ENCODE data around the gene PRIMPOL. TPM values are rescaled to one million over a fixed set of nuclear protein-coding genes. Genes with fewer than 3 reads are reported as not detected.
"Not testable (repeated sequence)": the region's sequence is repeated elsewhere in the genome, so short reads cannot be mapped to it uniquely, and the experiment has no call there.

PRIMPOL gene
- total and polyA plus RNA-seq, 2 donors (not counting 1 experiment from before 2014, with no cell fraction given) = 11.5 to 22.3 TPM

DNA sequence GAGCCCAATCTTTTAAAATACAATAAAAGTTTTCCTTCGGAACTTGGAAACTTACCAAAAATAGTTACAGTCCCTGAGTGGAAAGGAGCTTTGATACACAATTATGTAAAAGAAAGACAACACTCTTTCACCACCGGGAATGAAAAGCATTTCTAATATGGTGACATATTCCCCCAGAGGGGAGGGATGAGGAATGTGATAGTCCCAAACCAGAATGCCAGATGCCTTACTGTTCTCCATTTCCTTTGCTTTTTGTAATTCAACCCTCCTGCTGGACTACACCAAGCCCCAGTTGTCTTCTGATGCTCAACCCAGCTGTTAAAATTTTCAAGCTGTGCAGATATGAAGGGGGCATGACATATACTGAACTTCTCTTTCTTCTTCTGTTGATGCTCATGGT is 4.1 kb downstream of the PRIMPOL start:
- DNase-seq (ENCODE audit: low read depth in 2 of 2) = peak in 1 of 2 donors; percentile 52
- Histone ChIP-seq H3K4me2 (ENCODE audit: extremely low read depth, insufficient read depth, low read length) (no peak overlapping the region), H4K20me1 (ENCODE audit: control insufficient read depth, extremely low read depth, insufficient read depth, low read length) (no peaks in the 10 kb centered on the region), H3K27ac (ENCODE audit: insufficient read depth, low read length) (no peak overlapping the region), H3K27me3 (ENCODE audit: control insufficient read depth, insufficient read depth, low read length) (no peaks in the 10 kb centered on the region), H3K4me1 (ENCODE audit: control insufficient read depth, extremely low read depth, insufficient read depth, low read length) (peaks cover 7% of the 10 kb centered on the region), H3K4me3 (replicated peaks in 1 of 4; ENCODE audit: control extremely low read depth in 1 of 4, insufficient read depth in 1 of 4, low read depth in 3 of 4, low read length in 4 of 4) (no peak overlapping the region), H3K9ac (ENCODE audit: insufficient read depth, low read length) (no peak overlapping the region), H3K36me3 (ENCODE audit: control insufficient read depth, insufficient read depth, low read length) (no peaks in the 10 kb centered on the region), H2AFZ (ENCODE audit: low read length) (no peak overlapping the region), H3K9me3 (ENCODE audit: control insufficient read depth, insufficient read depth, low read depth, low read length) (no peaks in the 10 kb centered on the region), H3K79me2 (ENCODE audit: control insufficient read depth, insufficient read depth, low read length) (peaks cover 8% of the 10 kb centered on the region)
- TF ChIP-seq EZH2 (IDR thresholded peaks at IDR 0.05; ENCODE audit: low read length, missing control alignments) (no peak), CTCF (conservative IDR thresholded peaks at IDR 0.05 in 1 of 2, IDR thresholded peaks at IDR 0.05 in 1 of 2; ENCODE audit: low read depth in 1 of 2, low read length in 2 of 2) (no peak)

- Histone ChIP-seq H3K9ac (ENCODE audit: insufficient read depth, low read length) (no peak overlapping the region), H4K20me1 (ENCODE audit: control insufficient read depth, extremely low read depth, insufficient read depth, low read length) (no peaks in the 10 kb centered on the region), H3K4me2 (ENCODE audit: extremely low read depth, insufficient read depth, low read length) (no peak overlapping the region), H3K36me3 (ENCODE audit: control insufficient read depth, insufficient read depth, low read length) (no peaks in the 10 kb centered on the region), H3K79me2 (ENCODE audit: control insufficient read depth, insufficient read depth, low read length) (no peaks in the 10 kb centered on the region), H3K27me3 (ENCODE audit: control insufficient read depth, insufficient read depth, low read length) (no peaks in the 10 kb centered on the region), H3K4me1 (ENCODE audit: control insufficient read depth, extremely low read depth, insufficient read depth, low read length) (no peaks in the 10 kb centered on the region), H3K27ac (ENCODE audit: insufficient read depth, low read length) (no peak overlapping the region), H2AFZ (ENCODE audit: low read length) (no peak overlapping the region), H3K9me3 (ENCODE audit: control insufficient read depth, insufficient read depth, low read depth, low read length) (no peaks in the 10 kb centered on the region), H3K4me3 (replicated peaks in 1 of 4; ENCODE audit: control extremely low read depth in 1 of 4, insufficient read depth in 1 of 4, low read depth in 3 of 4, low read length in 4 of 4) (no peak overlapping the region)
- no peak for DNase-seq (ENCODE audit: low read depth in 2 of 2)
- TF ChIP-seq CTCF (conservative IDR thresholded peaks at IDR 0.05 in 1 of 2, IDR thresholded peaks at IDR 0.05 in 1 of 2; ENCODE audit: low read depth in 1 of 2, low read length in 2 of 2) (no peak), EZH2 (IDR thresholded peaks at IDR 0.05; ENCODE audit: low read length, missing control alignments) (no peak)
Measured at GRCh38 chr4:184655889-184656869, 6.6 kb downstream of the PRIMPOL start.

DNA sequence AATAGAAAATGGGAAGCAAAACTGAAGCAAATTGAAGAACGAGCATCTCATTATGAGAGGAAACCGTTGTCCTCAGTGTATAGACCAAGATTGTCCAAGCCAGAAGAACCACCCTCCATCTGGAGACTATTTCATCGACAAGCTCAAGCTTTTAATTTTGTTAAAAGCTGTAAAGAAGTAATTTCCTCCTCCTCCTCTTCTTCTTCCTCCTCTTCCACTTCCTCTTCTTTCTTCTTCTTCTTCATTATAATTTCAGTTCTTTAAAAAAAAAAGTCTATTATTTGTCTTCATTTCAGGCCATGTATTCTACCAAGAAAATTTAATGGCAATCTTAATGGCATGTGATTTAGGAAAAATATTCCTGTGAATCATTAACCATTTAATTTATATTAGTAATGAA is 7.6 kb downstream of the PRIMPOL start:
- no peaks in the 10 kb centered on the region for H3K9me3 ChIP-seq (ENCODE audit: control insufficient read depth, insufficient read depth, low read depth, low read length)
- no peak overlapping the region for H3K9ac ChIP-seq (ENCODE audit: insufficient read depth, low read length)
- H4K20me1 ChIP-seq (ENCODE audit: control insufficient read depth, extremely low read depth, insufficient read depth, low read length) = no peaks in the 10 kb centered on the region
- no peaks in the 10 kb centered on the region for H3K27me3 ChIP-seq (ENCODE audit: control insufficient read depth, insufficient read depth, low read length)
- H3K36me3 ChIP-seq (ENCODE audit: control insufficient read depth, insufficient read depth, low read length) = no peaks in the 10 kb centered on the region
- TF ChIP-seq CTCF (conservative IDR thresholded peaks at IDR 0.05 in 1 of 2, IDR thresholded peaks at IDR 0.05 in 1 of 2; ENCODE audit: low read depth in 1 of 2, low read length in 2 of 2) (no peak), EZH2 (IDR thresholded peaks at IDR 0.05; ENCODE audit: low read length, missing control alignments) (no peak)
- H2AFZ ChIP-seq (ENCODE audit: low read length) = no peak overlapping the region
- no peak overlapping the region for H3K27ac ChIP-seq (ENCODE audit: insufficient read depth, low read length)
- H3K4me2 ChIP-seq (ENCODE audit: extremely low read depth, insufficient read depth, low read length) = no peak overlapping the region
- no peaks in the 10 kb centered on the region for H3K4me1 ChIP-seq (ENCODE audit: control insufficient read depth, extremely low read depth, insufficient read depth, low read length)
- no peaks in the 10 kb centered on the region for H3K79me2 ChIP-seq (ENCODE audit: control insufficient read depth, insufficient read depth, low read length)
- no peak overlapping the region for H3K4me3 ChIP-seq (replicated peaks in 1 of 4; ENCODE audit: control extremely low read depth in 1 of 4, insufficient read depth in 1 of 4, low read depth in 3 of 4, low read length in 4 of 4)
- no peak for DNase-seq (ENCODE audit: low read depth in 2 of 2)

- not testable (repeated sequence) for H3K4me3 ChIP-seq (replicated peaks in 1 of 4; ENCODE audit: control extremely low read depth in 1 of 4, insufficient read depth in 1 of 4, low read depth in 3 of 4, low read length in 4 of 4); H3K4me1 ChIP-seq (ENCODE audit: control insufficient read depth, extremely low read depth, insufficient read depth, low read length); H3K9ac ChIP-seq (ENCODE audit: insufficient read depth, low read length); H2AFZ ChIP-seq (ENCODE audit: low read length); H3K9me3 ChIP-seq (ENCODE audit: control insufficient read depth, insufficient read depth, low read depth, low read length); H3K27ac ChIP-seq (ENCODE audit: insufficient read depth, low read length); H3K4me2 ChIP-seq (ENCODE audit: extremely low read depth, insufficient read depth, low read length); H3K27me3 ChIP-seq (ENCODE audit: control insufficient read depth, insufficient read depth, low read length); H3K36me3 ChIP-seq (ENCODE audit: control insufficient read depth, insufficient read depth, low read length); H3K79me2 ChIP-seq (ENCODE audit: control insufficient read depth, insufficient read depth, low read length); H4K20me1 ChIP-seq (ENCODE audit: control insufficient read depth, extremely low read depth, insufficient read depth, low read length); DNase-seq (ENCODE audit: low read depth in 2 of 2)
Measured at GRCh38 chr4:184657820-184658219, 8.3 kb downstream of the PRIMPOL start.

Data from fibroblast of lung (primary cell).